Thoracic aorta (tissue), 2 donors: Measurements from ENCODE around the gene FNDC3B. TPM values are rescaled to one million over a fixed set of nuclear protein-coding genes. Genes with fewer than 3 reads are reported as not detected.

Experiments
- ATAC-seq: fragments of 150-250 bp; one replicate; pipeline ENCODE4 v1.8.0; 2017; ENCODE audit warnings: low read depth; ENCODE audit not compliant: insufficient number of reproducible peaks, low FRiP score
- DNase-seq: peaks from one replicate; pipeline ENCODE4 v3.0.0-alpha.2; 2020; ENCODE audit warnings: low spot score
- H3K27ac ChIP-seq, 2 donors: fragments of 200-600 bp; sonication (generic); 1 replicate in 1 of 2; 2 replicates in 1 of 2; pipeline ENCODE4 v1.5.1; 2016; ENCODE audit warnings: mild to moderate bottlenecking in 2 of 2, moderate library complexity in 2 of 2
- H3K27me3 ChIP-seq: fragments of 200-600 bp; sonication (generic); replicated peaks from 2 replicates; pipeline ENCODE4 v1.6.0; 2016; ENCODE audit warnings: mild to moderate bottlenecking; ENCODE audit not compliant: insufficient read depth
- H3K36me3 ChIP-seq: fragments of 200-600 bp; sonication (generic); one replicate; pipeline ENCODE4 v1.5.1; 2016
- H3K4me1 ChIP-seq, 2 donors: fragments of 200-600 bp; sonication (generic); 1 replicate in 1 of 2; 2 replicates in 1 of 2; pipeline versions ENCODE4 v1.5.1 to v1.6.0; 2016; ENCODE audit warnings: low read depth in 2 of 2, mild to moderate bottlenecking in 1 of 2; ENCODE audit not compliant: control insufficient read depth in 1 of 2
- H3K4me3 ChIP-seq: fragments of 200-600 bp; sonication (generic); 2 replicates; pipeline ENCODE4 v1.5.1; 2016; ENCODE audit warnings: mild to moderate bottlenecking
- H3K9me3 ChIP-seq: fragments of 200-600 bp; sonication (generic); 2 replicates; pipeline ENCODE4 v1.5.1; 2016
- total RNA-seq, 2 donors: library from RNA; depleted of rRNA; stranded (reverse); fragments of >200 nt; gene quantifications; one replicate each; pipeline versions ENCODE4 v1.1.0 to v1.2.3, GENCODE V29; 2016
- TF ChIP-seq, protein P1 (sequence below): fragments of 200-600 bp; sonication (generic); IDR thresholded peaks from one replicate; pipeline ENCODE4 v1.5.1; 2019; ENCODE audit warnings: antibody characterized with exemption

Gene FNDC3B
- total RNA-seq, 2 donors from 2014 or later = 113 to 163 TPM

DNA sequence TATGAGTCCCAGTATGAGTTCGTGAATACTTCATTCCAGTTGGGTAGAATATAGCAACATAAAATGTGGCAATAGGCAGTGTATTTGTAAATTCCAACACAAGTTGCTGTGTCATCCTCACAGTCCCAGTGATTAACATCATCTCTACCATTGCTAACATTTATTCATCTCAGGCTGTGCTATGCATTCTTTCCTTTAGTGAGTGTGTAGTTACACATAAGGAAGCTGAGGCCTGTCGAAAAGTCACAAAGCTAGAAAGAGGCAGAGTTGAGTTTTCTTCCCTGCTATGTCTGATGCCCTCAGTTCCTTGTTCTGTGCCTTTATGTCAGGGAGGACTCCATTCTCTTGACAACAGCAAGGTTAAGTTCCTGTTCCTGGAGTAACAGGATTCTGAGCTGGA is 96.4 kb downstream of the FNDC3B start:
- ATAC-seq = no peak
- H3K4me1 ChIP-seq = peaks cover 47 to 69% of the 10 kb centered on the region in 2 donors
- H3K27me3 ChIP-seq = no peaks in the 10 kb centered on the region
- no peak for DNase-seq
- TF ChIP-seq, protein P1, sequence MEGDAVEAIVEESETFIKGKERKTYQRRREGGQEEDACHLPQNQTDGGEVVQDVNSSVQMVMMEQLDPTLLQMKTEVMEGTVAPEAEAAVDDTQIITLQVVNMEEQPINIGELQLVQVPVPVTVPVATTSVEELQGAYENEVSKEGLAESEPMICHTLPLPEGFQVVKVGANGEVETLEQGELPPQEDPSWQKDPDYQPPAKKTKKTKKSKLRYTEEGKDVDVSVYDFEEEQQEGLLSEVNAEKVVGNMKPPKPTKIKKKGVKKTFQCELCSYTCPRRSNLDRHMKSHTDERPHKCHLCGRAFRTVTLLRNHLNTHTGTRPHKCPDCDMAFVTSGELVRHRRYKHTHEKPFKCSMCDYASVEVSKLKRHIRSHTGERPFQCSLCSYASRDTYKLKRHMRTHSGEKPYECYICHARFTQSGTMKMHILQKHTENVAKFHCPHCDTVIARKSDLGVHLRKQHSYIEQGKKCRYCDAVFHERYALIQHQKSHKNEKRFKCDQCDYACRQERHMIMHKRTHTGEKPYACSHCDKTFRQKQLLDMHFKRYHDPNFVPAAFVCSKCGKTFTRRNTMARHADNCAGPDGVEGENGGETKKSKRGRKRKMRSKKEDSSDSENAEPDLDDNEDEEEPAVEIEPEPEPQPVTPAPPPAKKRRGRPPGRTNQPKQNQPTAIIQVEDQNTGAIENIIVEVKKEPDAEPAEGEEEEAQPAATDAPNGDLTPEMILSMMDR = no peak
- no peak overlapping the region for H3K4me3 ChIP-seq
- peak overlapping the region; percentile 28 to 42 for H3K27ac ChIP-seq
- no peaks in the 10 kb centered on the region for H3K9me3 ChIP-seq
- H3K36me3 ChIP-seq = no peaks in the 10 kb centered on the region

DNA sequence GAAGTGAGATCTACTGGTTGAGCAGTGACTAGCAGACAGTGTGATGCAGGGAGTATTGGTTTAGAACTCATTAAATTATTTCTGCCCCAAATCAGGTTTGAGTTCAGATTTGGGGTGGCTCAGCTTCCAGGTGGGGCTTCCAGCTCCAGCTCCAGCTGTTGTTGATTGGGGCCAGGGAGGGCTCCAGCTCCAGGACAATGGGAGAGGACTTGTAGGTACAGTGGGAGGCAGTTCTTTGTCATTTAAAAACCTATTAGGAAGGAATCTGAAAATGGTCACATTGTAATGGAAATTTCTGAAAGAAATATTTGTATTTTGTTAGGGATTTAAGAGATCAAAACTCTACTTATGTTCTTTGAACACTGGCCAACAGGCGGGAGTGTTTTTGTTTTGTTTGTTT is 97.0 kb downstream of the FNDC3B start:
- Histone ChIP-seq H3K27ac (peak overlapping the region; percentile 28 to 42), H3K36me3 (no peaks in the 10 kb centered on the region), H3K9me3 (no peaks in the 10 kb centered on the region), H3K27me3 (no peaks in the 10 kb centered on the region), H3K4me3 (no peak overlapping the region), H3K4me1 (peaks cover 50 to 74% of the 10 kb centered on the region in 2 donors)
- DNase-seq (no peak), ATAC-seq (no peak)
- TF ChIP-seq, protein P1 = no peak

DNA sequence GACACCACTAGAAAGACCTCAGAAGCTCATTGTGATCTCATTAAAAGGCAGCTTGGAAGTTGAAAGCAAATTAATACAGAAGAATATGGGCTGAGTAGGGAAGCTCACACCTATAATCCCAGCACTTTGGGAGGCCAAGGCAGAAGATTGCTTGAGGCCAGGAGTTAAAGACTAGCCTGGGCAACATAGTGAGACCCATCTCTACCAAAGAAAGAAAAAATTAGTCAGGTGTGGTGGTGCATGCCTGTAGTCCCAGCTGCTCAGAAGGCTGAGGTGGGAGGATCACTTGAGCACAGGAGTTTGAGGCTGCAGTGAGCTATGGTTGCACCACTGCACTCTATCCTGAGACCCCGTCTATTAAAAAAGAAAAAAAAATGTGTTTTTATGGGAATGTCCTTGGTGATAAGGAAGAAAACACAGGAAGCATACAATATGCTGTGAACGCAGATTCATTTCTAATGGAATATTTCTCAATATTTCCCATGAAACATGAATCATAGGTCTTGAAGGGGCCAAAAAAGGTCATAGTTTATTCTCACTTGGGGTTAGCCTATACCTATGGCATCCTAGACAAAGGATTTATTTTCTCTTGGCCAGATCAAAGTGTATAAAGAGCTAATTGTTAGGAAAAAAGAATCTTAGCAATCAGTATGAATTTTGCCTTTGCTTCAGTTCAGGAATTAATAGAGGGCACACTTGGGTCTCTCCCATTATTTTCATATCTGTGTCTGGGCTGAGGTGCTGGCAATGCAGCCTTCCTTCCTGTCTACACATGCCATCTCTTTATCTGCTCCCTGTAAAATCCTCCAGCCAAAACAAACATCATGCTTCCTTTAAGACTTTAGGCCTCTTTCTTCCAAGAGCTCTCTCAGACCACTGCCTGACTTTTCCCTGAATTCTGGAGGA is 98.2 kb downstream of the FNDC3B start:
- ATAC-seq = no peak

DNA sequence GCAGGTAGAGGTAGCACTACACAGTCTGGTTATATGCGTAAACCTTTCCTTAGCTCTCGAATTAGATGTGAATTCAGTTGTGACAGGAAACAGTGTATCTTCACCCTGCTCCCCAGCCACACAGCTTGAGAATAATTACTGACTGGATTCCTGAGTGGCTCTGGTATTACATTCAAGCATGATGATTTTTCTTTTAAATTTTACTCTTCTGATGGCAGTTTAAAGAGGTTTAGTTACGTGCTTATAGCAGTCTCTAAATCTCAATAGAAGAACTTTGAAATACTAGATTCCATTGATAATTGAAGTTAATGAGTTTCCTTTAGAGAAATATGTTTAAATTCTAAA is 98.8 kb downstream of the FNDC3B start:
- no peak for ATAC-seq
- no peaks in the 10 kb centered on the region for H3K27me3 ChIP-seq

More for the DNA sequence above, 98.2 kb downstream of the FNDC3B start:
- no peaks in the 10 kb centered on the region for H3K27me3 ChIP-seq
- no peak overlapping the region for H3K4me3 ChIP-seq
- TF ChIP-seq, protein P1 = no peak
- peaks cover 61 to 86% of the 10 kb centered on the region in 2 donors for H3K4me1 ChIP-seq
- no peaks in the 10 kb centered on the region for H3K36me3 ChIP-seq
- H3K9me3 ChIP-seq = no peaks in the 10 kb centered on the region
- DNase-seq = no peak
- H3K27ac ChIP-seq = peak overlapping the region; percentile 41 to 58

More for the DNA sequence above, 98.8 kb downstream of the FNDC3B start:
- DNase-seq = no peak
- no peak overlapping the region for H3K4me3 ChIP-seq
- no peaks in the 10 kb centered on the region for H3K36me3 ChIP-seq
- peaks cover 61 to 91% of the 10 kb centered on the region in 2 donors for H3K4me1 ChIP-seq
- no peaks in the 10 kb centered on the region for H3K9me3 ChIP-seq
- TF ChIP-seq, protein P1 = no peak
- peak overlapping the region; percentile 41 to 58 for H3K27ac ChIP-seq
